GM19438 (cell line): ENCODE results near the gene SUCLG2.
"Not testable (repeated sequence)": the region's sequence is repeated elsewhere in the genome, so short reads cannot be mapped to it uniquely, and the experiment has no call there.

Experiments used
- ATAC-seq: cut with Tn5 transposase; IDR thresholded peaks from one replicate; pipeline ENCODE4 v1.9.1; 2021; ENCODE audit warnings: low read depth; ENCODE audit not compliant: unreplicated experiment

The SUCLG2 gene

DNA sequence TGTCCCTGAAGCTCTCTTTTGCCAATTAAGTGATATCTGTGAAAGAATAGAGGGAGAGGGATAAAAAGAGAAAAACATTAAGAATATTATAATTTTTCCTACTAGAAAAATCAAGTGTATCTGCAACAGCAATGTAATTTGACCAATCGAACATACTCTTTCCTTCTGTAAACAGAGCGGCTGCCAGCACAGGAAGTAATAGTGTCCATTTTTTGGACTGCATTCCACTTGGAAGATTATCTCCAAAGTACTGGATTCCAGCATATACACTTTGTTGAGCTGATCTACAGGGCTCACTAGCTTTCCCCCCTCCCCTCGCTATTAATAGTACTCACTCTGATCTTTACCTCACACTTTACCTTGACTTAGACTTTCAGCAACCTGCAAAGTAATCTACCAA lies 90.4 kb downstream of the SUCLG2 start:
- ATAC-seq, result no peak

DNA sequence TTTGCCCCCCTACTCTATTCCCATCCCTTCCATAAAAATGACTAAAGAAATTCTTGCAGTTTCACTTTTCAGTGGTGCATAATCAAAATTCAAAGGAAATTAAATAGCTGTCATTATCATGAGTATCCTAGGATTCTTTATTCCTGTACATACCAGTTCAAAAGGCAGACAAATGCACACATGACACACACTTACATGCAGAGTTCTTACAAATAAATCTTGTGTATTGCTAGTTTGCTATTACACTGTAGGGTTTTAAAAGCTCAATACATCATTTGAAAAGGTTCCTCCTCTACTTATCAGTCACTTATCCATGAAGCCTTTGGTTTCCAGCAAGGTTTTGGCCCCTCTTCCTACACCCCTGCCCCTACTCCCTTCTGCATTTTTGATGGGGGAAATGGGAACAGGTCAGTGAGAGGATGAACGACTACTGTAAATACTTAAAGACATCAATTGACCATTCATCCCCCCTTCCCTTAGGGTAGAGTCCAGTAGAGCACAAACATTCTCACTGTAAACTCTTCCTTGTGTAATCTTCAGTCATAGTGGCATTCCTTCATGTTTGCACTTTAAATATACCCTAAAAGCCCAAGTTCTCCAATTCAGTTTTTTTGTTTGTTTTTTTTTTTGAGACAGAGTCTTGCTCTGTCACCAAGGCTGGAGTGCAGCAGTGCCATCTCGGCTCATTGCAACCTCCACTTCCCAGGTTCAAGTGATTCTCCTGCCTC lies 92.6 kb downstream of the SUCLG2 start:
- no peak for ATAC-seq

DNA sequence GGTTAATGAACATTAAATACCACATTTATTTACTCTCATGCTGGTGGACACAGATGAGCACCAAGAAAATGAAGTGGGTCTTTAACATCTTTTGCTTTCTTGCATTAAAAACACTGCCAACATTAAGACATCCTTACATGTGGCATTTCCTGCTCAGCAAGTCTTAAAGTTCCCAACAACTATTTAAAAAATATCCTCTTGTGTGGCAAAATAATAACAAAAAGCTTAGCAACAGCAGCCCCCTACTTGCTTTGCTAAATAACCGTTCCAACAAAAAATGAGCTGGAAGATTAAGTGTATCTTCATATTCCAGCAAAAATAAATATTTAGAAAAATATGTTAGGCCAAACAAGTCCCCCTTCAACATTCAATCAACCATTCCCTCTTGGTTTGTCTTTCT lies 93.1 kb downstream of the SUCLG2 start:
- ATAC-seq, result no peak

DNA sequence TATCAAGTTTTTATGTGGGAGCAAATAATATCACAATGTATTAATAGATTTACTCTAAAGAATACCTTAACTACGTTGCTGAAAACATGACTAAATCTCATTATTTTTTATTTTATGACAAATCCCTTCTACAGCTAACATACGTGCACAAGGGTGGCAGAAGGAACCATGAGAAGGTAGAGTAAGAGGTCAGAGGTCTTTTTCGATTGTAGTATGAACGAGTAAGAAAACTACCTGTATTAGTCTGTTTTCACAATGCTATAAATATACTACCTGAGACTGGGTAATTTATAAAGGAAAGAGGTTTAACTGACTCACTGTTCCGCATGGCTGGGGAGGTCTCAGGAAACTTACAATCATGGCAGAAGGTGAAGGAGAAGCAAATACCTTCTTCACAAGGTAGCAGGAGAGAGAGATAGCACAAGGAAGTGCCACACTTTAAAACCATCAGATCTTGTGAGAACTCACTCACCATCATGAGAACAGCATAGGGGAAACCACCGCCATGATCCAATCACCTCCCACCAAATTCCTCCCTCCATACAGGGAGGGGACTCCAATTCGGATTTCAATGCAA lies 95.3 kb downstream of the SUCLG2 start:
- ATAC-seq, result no peak

DNA sequence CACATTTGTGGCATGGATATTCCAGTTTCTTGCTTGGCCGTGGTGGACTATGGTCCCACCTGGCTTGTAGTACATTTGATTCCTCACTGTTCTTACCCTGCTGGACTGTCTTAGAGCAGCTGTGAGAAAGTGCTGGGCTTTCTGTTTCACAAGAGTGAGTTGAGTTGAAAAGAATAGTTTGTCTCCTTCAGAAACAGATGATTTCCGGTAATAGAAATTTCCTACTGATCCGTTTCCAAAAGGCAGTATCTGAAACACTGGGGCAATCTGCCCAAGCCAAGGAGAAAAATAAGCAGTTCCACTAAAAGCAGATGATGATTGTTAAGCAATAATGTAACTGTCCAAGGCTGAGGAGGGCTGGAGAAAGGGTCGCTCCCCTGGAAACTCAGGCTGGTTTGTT lies 96.0 kb downstream of the SUCLG2 start:
- no peak for ATAC-seq

DNA sequence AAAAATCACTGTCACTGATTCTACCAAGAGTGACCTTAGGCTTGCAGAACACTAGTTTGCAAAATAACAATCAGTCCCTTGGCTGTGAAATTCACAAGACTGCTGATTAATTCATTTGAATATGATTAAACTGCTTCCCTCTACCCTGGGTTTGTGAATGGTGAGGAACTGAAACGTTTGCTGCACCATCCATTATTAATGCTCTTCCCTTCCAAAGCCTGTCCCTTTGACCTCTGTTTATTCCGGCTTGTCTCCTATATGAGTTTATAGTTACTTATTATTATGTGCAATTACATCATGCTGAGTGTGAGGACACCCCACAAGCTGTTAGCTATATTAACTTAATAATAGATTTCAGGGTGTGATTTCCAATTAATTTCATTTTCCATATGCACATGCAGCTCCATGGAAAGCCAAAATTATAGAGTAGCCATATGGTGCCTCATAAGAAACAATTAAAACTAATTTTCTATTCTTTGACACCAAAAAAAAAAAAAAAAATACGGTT lies 96.5 kb downstream of the SUCLG2 start:
- no peak for ATAC-seq

DNA sequence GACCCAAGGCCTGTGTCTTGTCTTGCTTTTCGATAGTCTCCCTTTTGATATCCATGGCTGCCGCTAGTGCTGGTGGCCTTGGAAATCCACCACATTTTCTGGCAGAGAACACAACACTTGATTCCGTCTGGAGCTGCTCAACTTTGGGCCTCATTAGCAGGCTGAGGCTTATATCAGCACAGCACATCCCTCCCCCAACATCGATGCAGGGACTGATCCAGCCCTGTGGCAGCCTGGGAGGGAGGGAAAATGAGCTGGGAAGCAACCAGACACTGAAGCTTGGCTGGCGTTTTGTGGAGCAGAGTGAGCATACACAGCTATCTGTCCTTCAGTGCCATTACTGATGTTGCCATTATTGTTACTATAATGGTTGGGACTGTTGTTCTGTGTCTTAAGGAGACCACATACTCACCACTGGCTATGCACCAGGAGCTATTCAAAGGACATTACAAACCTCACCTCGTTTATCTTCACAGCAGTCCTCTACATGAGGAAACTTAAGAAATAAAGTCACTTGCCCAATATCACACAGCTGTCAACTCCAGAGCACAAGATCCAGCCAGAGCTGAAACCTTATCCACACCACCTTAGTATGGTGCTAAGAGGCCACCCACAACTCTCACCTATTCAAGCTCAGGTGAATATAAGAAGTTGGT lies 102.9 kb downstream of the SUCLG2 start:
- ATAC-seq, result no peak

DNA sequence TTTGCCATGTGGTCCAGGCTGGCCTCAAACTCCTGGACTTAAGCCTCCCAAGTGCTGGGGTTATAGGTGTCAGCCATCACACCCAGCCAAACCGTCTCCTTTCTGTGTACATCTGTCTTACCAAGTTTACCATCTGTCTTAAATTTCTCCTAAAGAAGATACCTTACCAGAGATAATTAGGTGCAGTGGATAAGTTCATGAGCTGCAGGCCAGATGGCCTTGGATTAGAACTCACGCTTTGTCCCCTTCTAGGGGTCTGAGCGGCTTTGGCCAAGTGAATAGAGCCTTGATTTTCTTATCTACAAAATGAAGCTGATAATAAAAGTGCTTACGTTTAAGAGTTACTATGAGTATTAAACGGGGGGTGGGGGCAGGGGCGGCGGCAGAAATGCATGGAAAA lies 103.9 kb downstream of the SUCLG2 start:
- ATAC-seq, result no peak

DNA sequence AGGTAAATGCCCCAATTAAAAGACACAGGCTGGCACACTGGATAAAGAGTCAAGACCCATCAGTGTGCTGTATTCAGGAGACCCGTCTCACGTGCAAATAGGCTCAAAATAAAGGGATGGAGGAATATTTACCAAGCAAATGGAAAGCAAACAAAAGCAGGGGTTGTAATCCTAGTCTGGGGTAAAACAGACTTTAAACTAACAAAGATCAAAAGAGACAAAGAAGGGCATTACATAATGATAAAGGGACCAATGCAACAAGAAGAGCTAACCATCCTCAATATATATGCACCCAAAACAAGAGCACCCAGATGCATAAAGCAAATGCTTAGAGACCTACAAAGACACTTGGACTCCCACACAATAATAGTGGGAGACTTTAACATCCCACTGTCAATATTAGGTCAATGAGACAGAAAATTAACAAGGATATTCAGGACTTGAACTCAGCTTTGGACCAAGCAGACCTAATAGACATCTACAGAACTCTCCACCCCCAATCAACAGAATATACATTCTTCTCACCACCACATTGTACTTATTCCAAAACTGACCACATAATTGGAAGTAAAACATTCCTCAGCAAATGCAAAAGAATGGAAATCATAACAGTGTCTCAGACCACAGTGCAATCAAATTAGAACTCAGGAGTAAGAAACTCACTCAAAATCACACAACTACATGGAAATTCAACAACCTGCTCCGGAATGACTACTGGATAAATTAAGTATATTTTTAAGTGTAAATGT lies 111.7 kb downstream of the SUCLG2 start:
- ATAC-seq, result not testable (repeated sequence)

DNA sequence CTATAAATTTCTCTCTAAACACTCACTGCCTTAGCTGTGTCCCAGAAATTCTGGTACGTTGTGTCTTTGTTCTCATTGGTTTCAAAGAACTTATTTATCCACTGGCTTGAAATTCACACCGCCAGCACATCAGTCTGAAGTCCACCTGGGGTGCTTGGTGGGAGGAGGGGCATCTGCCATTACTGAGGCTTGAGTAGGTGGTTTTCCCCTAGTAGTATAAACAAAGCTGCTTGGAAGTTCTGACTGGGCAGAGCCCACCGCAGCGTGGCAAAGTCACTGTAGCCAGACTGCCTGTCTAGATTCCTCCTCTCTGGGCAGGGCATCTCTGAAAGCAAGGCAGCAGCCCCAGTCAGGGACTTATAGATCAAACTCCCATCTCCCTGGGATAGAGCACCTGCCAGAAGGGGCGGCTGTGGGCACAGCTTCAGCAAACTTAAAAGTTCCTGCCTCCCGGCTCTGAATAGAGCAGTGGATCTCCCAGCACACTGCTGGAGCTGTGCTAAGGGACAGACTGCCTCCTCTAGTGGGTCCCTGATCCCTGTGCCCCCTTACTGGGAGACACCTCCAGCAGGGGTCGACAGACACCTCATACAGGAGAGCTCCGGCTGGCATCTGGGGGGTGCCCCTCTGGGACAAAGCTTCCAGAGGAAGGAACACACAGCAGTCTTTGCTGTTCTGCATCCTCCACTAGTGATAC lies 114.1 kb downstream of the SUCLG2 start:
- ATAC-seq, result no peak

DNA sequence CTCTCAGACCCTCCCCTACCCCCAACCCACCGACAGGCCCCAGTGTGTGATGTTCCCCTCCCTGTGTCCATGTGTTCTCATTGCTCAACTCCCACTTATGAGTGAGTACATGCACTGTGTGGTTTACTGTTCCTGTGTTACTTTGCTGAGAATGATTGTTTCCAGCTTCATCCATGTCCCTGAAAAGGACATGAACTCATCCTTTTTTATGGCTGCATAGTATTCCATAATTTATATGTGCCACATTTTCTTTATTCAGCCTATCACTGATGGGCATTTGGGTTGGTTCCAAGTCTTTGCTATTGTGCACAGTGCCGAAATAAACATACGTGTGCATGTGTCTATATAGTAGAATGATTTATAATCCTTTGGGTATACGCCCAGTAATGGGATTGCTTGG lies 117.2 kb downstream of the SUCLG2 start:
- ATAC-seq, result not testable (repeated sequence)

DNA sequence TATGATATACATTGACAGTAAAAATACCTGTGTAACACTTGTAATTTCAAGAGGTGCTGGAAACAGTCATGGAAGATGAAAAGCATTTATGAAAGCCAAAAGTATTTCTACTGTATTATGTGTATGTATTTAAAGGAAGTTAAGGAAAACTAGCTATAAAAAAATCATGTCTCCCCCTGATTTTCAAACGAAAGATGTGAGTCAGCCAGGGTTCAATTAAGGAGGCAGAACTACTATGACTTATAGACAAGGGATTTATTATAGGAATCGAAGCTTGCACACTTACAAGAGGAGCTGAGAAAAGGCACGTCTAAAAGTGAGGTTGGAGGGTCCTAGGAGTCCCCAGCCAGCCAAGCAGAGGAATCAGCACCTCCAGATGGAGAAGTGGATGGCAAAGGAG lies 119.4 kb downstream of the SUCLG2 start:
- no peak for ATAC-seq

DNA sequence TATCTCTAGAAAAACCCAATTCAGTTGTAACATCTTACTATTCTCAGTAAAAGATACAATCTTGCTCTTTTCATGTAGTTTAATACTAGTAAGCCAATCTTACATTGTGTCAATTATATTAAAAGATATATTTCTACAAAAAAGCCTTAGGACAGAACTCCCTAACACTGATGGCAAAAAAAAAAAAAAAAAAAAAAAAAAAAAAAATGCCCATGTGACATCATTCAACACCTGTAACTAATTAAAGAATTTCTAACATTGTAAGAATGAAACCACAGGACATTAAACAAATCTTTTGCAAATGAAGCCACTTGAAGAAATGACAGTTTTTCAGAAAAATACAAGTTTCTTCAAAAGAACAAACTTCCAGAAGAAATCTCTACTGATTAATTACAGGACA lies 119.8 kb downstream of the SUCLG2 start:
- no peak for ATAC-seq

DNA sequence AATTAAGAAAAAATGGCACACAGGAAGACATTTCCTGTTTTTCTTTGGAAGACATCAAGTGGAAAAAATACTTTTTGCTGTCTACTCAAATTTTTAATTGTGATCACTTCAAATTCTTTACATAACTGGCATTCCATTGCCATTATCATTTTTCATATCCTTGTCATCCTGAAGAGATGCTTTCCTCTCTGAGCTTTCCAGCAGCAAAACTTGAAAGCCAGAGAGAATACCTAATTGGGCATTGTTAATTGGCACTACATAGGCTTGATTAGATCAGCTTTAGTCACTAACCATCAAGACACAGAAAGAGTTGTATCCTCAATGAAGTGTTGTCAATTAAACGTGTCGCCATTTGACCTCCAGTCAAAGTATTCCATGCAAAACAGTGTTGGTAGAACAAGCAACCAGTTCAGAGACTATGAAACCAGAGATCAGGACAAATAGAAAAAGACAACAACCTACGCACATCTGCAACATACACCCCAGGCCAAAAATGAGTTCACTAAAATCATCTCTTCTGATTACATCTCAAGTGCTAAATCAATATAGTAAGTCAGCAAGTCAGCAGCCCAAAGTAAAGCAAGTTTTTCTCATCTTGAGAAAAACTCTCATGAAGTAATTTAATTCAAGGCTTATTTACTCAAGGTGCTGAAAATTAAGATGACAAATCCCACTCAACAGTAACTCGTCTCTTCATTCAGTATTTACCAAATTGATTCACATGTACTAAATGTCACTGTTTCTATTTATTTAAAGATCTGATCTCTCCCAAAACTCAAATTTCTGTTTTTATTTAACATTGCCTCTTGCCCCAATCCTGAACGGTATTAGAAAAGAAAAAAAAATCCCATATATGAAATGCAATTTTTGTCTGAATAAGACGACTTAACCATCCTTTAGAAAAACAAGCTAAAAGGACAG lies 123.0 kb downstream of the SUCLG2 start:
- ATAC-seq, result no peak

DNA sequence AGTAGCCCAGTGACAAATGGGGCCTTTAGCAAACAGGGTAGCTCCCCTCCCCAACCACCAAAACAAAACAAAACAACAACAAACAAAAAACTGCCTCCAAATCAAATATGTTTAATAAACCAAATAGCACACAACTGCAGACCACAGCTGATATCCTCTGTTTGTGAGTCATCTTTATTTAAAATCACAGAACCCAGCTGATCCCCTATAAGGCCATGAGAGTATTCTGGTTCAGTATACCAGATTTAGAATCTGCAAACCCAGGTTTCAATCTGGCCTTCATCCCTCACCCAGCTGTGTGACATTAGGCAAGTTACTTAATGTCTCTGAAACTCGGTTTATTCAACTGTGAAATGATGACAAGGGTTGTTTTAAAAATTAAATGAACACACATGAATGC lies 124.5 kb downstream of the SUCLG2 start:
- no peak for ATAC-seq

DNA sequence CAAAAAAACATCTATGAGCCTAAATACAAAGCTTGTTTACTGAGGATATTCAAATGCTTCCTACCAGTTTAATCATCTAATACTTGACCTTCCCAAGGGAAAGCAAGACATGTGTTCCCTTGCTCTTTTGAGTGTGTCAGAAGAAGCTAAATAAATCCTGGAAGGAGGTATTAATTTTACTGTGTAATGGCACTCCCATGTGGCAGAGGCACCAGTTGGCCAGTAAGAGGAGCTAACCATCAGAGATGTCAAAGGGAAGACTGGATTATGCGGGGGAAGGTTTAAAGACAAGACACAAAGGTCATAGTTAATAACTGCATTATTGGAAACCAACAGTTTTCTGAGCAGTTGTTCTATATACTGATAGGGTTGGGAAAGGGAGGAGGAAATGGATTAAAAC lies 125.1 kb downstream of the SUCLG2 start:
- no peak for ATAC-seq

DNA sequence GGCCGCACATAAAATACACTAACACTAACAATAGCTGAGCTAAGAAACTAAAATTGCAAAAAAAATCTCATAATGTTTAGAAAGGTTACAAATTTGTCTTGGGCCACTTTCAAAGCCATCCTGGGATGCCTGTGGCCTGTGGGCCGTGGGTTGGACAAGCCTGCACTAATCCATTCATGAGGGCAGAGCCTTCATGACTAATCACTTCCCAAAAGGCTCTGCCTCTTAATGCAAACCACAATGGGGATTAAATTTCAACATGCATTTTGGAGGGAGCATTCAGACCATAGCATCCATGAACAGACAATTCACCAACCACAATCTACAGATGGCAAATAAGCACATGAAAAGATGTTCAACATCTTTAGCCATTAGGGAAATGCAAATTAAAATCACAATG lies 128.2 kb downstream of the SUCLG2 start:
- ATAC-seq, result no peak

DNA sequence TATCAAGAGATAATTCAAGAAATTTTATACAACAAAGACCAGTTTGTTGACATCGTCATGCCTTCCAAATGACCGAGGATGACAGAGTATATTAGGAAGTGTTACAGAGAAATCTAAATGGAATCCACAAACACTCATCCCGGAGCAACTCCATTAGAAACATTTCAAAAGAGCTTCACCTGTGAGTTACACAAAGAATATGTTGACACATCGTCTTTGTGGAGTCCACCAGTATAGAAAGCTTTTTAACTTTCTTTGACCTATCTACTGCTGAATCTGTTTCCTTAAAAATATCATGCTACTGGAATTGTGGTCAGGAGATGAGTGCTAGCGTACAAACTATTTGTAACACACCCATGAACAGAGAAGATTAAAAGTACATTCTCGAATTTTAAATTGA lies 130.4 kb downstream of the SUCLG2 start:
- ATAC-seq, result no peak

DNA sequence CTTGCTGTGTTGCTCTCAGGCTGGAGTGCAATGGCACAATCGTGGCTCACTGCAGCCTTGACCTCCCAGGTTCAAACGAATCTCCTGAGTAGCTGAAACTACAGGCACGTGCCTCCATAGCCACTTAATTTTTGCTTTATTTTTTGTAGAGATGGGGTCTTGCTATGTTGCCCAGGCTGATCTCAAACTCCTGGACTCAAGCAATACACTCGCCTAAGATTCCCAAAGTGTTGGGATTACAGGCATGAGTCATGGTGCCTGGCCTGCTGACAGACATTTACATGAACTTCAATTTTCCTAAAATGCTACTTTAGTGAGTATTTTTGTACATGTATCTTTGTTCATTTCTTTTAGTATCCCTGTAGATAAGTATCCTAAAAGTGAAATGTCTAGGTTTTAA lies 132.3 kb downstream of the SUCLG2 start:
- ATAC-seq, result no peak
